Gastrocnemius medialis (tissue), 4 donors: ENCODE results near the gene FTH1.

ENCODE experiments used
- CTCF ChIP-seq, 5 experiments: fragments of 450-650 bp in 3 of 5; fragments of 200-600 bp in 2 of 5; sonication (generic) in 2 of 5; IDR thresholded peaks in 4 of 5; conservative IDR thresholded peaks in 1 of 5; 1 replicate in 4 of 5; 2 replicates in 1 of 5; pipeline ENCODE4 v1.5.1; 2016 to 2019; ENCODE audit warnings: antibody characterized with exemption in 5 of 5, mild to moderate bottlenecking in 3 of 5, moderate library complexity in 3 of 5
- POLR2A ChIP-seq, 2 donors: fragments of 450-650 bp; IDR thresholded peaks; one replicate each; pipeline ENCODE4 v1.6.1; 2017; ENCODE audit warnings: antibody characterized with exemption in 2 of 2, mild to moderate bottlenecking in 2 of 2, moderate library complexity in 2 of 2

GRCh38 chr11:61925736-61926135 lies 41.7 kb downstream of the FTH1 start:
- TF ChIP-seq CTCF (IDR thresholded peaks at IDR 0.05 in 4 of 5, conservative IDR thresholded peaks at IDR 0.05 in 1 of 5), result no peak
- no peak for TF ChIP-seq POLR2A (IDR thresholded peaks at IDR 0.05)
